Panc1 (cell line): ENCODE results near the gene MTMR12. TPM values are rescaled to one million over a fixed set of nuclear protein-coding genes. Genes with fewer than 3 reads are reported as not detected.
"Not testable (repeated sequence)": the region's sequence is repeated elsewhere in the genome, so short reads cannot be mapped to it uniquely, and the experiment has no call there.

Source experiments
- ATAC-seq: fragments of 200-7000 bp; cut with Tn5 transposase; 2 replicates; pipeline ENCODE4 v1.9.1; 2020; ENCODE audit warnings: mild to moderate bottlenecking, moderate library complexity
- BruUV-seq: library from RNA; stranded (reverse); fragments of 400-500 nt; replicated peaks from 2 replicates; lab custom pipeline; 2021; lab: Mats Ljungman, UMichigan
- CTCF ChIA-PET: fragments of 300-600 bp; sonication (Branson Sonifier 250); formaldehyde crosslinking; loops from one replicate; lab custom pipeline; 2022; ENCODE audit warnings: antibody characterized with exemption; lab: Charles Lee
- POLR2A ChIA-PET: fragments of 300-600 bp; sonication (Branson Sonifier 250); formaldehyde crosslinking; loops from one replicate; lab custom pipeline; 2022; ENCODE audit warnings: antibody characterized with exemption; lab: Charles Lee
- DNase-seq: peaks from one replicate; pipeline ENCODE4 v3.0.0-alpha.2; 2010; ENCODE audit warnings: low read depth, low spot score
- H3K27ac ChIP-seq: 2 replicates; pipeline ENCODE4 v1.5.1; 2011; ENCODE audit warnings: mild to moderate bottlenecking, low read length, inconsistent platforms
- H3K27me3 ChIP-seq: fragments of 200-500 bp; sonication (Bioruptor generic); 2 replicates; pipeline ENCODE4 v1.6.0; 2014; ENCODE audit warnings: low read length, inconsistent platforms; ENCODE audit not compliant: control insufficient read depth, insufficient read depth
- H3K36me3 ChIP-seq: fragments of 200-500 bp; sonication (Bioruptor generic); 2 replicates; pipeline ENCODE4 v1.5.1; 2014; ENCODE audit warnings: inconsistent platforms, mild to moderate bottlenecking, low read length, moderate library complexity; ENCODE audit not compliant: control insufficient read depth, insufficient read depth
- H3K4me1 ChIP-seq: 2 replicates; pipeline ENCODE4 v1.5.1; 2011; ENCODE audit warnings: inconsistent platforms, mild to moderate bottlenecking, low read length, moderate library complexity; ENCODE audit not compliant: control insufficient read depth, insufficient read depth
- H3K4me3 ChIP-seq, 2 experiments: 2 replicates each; pipeline ENCODE4 v1.5.1; 2011 to 2012; ENCODE audit warnings: low read depth in 2 of 2, low read length in 2 of 2, mild to moderate bottlenecking in 2 of 2, inconsistent platforms in 1 of 2, moderate library complexity in 1 of 2
- H3K9me3 ChIP-seq: fragments of 200-500 bp; sonication (Bioruptor generic); 2 replicates; pipeline ENCODE4 v1.5.1; 2014; ENCODE audit warnings: low read depth, mild to moderate bottlenecking, inconsistent platforms, low read length, moderate library complexity; ENCODE audit not compliant: control insufficient read depth, insufficient read depth
- POLR2AphosphoS5 ChIP-seq: IDR thresholded peaks from 2 replicates; pipeline ENCODE4 v1.6.1; 2012; ENCODE audit warnings: mild to moderate bottlenecking, low read depth, low read length, moderate library complexity
- REST ChIP-seq, 2 experiments: IDR thresholded peaks; 2 replicates each; pipeline ENCODE4 v1.6.1; 2011 to 2012; ENCODE audit warnings: low read depth in 2 of 2, control low read depth in 1 of 2, low read length in 1 of 2, mild to moderate bottlenecking in 1 of 2, moderate library complexity in 1 of 2; ENCODE audit not compliant: insufficient read depth in 1 of 2
- SIN3A ChIP-seq: IDR thresholded peaks from 2 replicates; pipeline ENCODE4 v1.6.1; 2012; ENCODE audit warnings: low read depth, mild to moderate bottlenecking, low read length, moderate library complexity, borderline replicate concordance; ENCODE audit not compliant: insufficient read depth
- TCF7L2 ChIP-seq: IDR thresholded peaks from 2 replicates; pipeline ENCODE4 v1.6.1; 2011; ENCODE audit warnings: mild to moderate bottlenecking, low read depth, low read length, inconsistent platforms
- in situ Hi-C: cut with HindIII; loops from 2 replicates; pipeline ENCODE4 v1.10.0; 2016; ENCODE audit warnings: low sequenced_read_pairs, low pct_unique_long_range_greater_than_20kb
- intact Hi-C: fragments of 100-400 bp; cut with micrococcal nuclease; formaldehyde crosslinking; loops from one replicate; pipeline ENCODE4 v1.10.0; 2022; ENCODE audit not compliant: unreplicated experiment
- total RNA-seq: library from RNA; stranded (reverse); gene quantifications from one replicate; pipeline ENCODE4 v1.2.1, GENCODE V29; 2021; ENCODE audit not compliant: unreplicated experiment
- TF ChIP-seq, protein P1 (sequence below): fragments of 450-650 bp; IDR thresholded peaks from 2 replicates; pipeline ENCODE4 v1.5.1; 2017; ENCODE audit warnings: mild to moderate bottlenecking

Gene MTMR12
- total RNA-seq, 1 experiment from 2014 or later, result 42.4 TPM

GRCh38 chr5:32291591-32291990, 21.1 kb downstream of the MTMR12 start:
- H3K36me3 ChIP-seq, result no peaks in the 10 kb centered on the region
- no peaks in the 10 kb centered on the region for H3K4me1 ChIP-seq
- DNase-seq, result no peak
- in situ Hi-C loops, result no loop called here
- ChIA-PET CTCF (no interaction called here), POLR2A (no interaction called here)
- intact Hi-C loops, result no loop called here
- H3K9me3 ChIP-seq, result no peaks in the 10 kb centered on the region
- TF ChIP-seq TCF7L2, result no peak
- TF ChIP-seq SIN3A, result no peak
- no peak for TF ChIP-seq REST (IDR thresholded peaks at IDR 0.05; ENCODE audit: insufficient read depth in 1 of 2, low read depth in 2 of 2, low read length in 1 of 2)
- TF ChIP-seq, protein P1, sequence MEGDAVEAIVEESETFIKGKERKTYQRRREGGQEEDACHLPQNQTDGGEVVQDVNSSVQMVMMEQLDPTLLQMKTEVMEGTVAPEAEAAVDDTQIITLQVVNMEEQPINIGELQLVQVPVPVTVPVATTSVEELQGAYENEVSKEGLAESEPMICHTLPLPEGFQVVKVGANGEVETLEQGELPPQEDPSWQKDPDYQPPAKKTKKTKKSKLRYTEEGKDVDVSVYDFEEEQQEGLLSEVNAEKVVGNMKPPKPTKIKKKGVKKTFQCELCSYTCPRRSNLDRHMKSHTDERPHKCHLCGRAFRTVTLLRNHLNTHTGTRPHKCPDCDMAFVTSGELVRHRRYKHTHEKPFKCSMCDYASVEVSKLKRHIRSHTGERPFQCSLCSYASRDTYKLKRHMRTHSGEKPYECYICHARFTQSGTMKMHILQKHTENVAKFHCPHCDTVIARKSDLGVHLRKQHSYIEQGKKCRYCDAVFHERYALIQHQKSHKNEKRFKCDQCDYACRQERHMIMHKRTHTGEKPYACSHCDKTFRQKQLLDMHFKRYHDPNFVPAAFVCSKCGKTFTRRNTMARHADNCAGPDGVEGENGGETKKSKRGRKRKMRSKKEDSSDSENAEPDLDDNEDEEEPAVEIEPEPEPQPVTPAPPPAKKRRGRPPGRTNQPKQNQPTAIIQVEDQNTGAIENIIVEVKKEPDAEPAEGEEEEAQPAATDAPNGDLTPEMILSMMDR, result no peak
- TF ChIP-seq POLR2AphosphoS5, result no peak
- H3K27ac ChIP-seq, result no peak overlapping the region
- H3K4me3 ChIP-seq, result no peak overlapping the region
- H3K27me3 ChIP-seq, result no peaks in the 10 kb centered on the region
- ATAC-seq, result no peak
- BruUV-seq, result no TSS peak

DNA sequence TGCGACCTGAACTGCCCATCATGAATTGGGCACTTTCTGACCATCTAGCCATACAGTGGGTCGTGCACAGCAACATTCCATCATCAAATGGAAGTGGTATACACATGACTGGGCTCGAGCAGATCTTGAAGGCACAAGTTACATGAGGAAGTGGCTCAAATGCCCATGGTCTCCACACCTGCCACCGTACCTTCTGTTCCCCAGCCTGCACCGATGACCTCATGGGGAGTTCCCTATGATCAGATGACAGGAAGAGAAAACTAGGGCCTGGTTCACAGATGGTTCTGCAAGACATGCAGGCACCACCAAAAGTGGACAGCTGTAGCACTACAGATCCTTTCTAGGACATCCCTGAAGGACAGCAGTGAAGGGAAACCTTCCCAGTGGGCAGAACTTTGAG, 21.8 kb downstream of the MTMR12 start:
- BruUV-seq, result no TSS peak
- H3K36me3 ChIP-seq, result no peaks in the 10 kb centered on the region
- ChIA-PET CTCF (no interaction called here), POLR2A (no interaction called here)
- TF ChIP-seq, protein P1, result no peak
- TF ChIP-seq POLR2AphosphoS5 (no peak), SIN3A (no peak), REST (IDR thresholded peaks at IDR 0.05; ENCODE audit: insufficient read depth in 1 of 2, low read depth in 2 of 2, low read length in 1 of 2) (no peak), TCF7L2 (no peak)
- H3K4me1 ChIP-seq, result no peaks in the 10 kb centered on the region
- H3K27ac ChIP-seq, result no peak overlapping the region
- H3K27me3 ChIP-seq, result no peaks in the 10 kb centered on the region
- in situ Hi-C loops (no loop called here), intact Hi-C loops (no loop called here)
- ATAC-seq (no peak), DNase-seq (no peak)
- H3K9me3 ChIP-seq, result no peaks in the 10 kb centered on the region
- H3K4me3 ChIP-seq, result no peak overlapping the region

DNA sequence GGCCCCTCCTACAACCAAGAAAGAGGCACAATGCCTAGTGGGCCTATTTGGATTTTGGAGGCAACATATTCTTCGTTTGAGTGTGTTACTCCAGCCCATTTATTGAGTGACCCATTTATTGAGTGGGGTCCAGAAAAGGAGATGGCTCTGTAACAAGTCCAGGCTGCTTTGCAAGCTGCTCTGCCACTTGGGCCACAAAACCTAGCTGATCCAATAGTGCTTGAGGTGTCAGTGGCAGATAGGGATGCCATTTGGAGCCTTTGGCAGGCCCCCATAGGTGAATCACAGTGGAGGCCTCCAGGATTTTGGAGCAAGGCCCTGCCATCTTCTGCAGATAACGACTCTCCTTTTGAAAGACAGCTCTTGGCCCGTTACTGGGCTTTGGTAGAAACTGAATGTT, 22.2 kb downstream of the MTMR12 start:
- H3K4me1 ChIP-seq, POLR2A ChIA-PET, H3K4me3 ChIP-seq, DNase-seq, H3K36me3 ChIP-seq, in situ Hi-C loops, BruUV-seq, H3K9me3 ChIP-seq, H3K27ac ChIP-seq, ATAC-seq, CTCF ChIA-PET, H3K27me3 ChIP-seq, intact Hi-C loops: not testable (repeated sequence)

GRCh38 chr5:32289986-32290385, 22.8 kb downstream of the MTMR12 start:
- ATAC-seq, H3K27me3 ChIP-seq, H3K4me3 ChIP-seq, H3K9me3 ChIP-seq, in situ Hi-C loops, CTCF ChIA-PET, intact Hi-C loops, H3K4me1 ChIP-seq, H3K36me3 ChIP-seq, DNase-seq, BruUV-seq, H3K27ac ChIP-seq: not testable (repeated sequence)
- POLR2A ChIA-PET, result interaction anchor here (0.6 kb wide), 1 partner anchor 80 kb away, joined by 6 read pairs; no protein-coding TSS in a partner anchor
